ENCODE results near the gene PER1. TPM values are rescaled to one million over a fixed set of nuclear protein-coding genes. Genes with fewer than 3 reads are reported as not detected.

PER1 gene
- total RNA-seq, 2 experiments from 2014 or later, result 15.4 to 48.0 TPM

DNA sequence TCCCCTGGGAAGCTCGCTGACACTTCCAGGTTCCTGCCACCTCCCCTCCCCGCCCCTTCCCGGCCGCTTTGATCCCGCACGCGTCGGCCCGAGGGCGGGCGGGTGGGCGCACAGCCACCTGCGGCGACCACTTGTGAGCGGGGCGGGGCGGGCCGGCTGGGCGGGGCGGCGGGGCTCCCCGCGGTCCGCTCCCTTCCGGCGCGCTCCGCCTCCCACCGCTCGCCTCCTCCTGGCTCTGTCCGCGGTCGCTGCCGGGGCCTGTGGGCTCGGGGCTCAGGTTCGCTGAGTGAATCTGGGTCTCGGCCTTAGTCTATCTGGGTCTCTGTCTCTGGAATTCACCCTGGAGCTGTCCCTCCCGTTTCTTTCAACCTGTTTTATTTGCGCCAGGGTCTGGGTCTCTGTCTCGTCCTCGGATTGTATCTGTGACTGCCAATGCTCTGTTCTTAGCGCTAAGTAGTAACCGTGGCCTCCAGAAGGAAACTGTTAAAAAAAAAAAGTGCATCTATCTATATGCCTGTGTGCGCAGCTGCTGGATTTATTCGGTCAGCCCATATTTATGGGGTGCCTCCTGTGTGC, 25.6 kb downstream of the PER1 start:
- Histone ChIP-seq H2AFZ (ENCODE audit: low read length) (peak overlapping the region; percentile 80; the same call in 1 of the 2 replicates), H3K4me3 (ENCODE audit: low read depth, low read length, poor library complexity, severe bottlenecking) (peak overlapping the region; percentile 79), H3K27ac (ENCODE audit: low read depth, low read length, poor library complexity, severe bottlenecking) (peak overlapping the region; percentile 40), H3K79me2 (ENCODE audit: insufficient read depth, low read depth, low read length) (no peaks in the 10 kb centered on the region), H4K20me1 (ENCODE audit: insufficient read depth, low read length) (0 out of 2 replicates have a peak, but pooled peaks cover 3% of the 10 kb centered on the region), H3K36me3 (ENCODE audit: insufficient read depth, low read length) (no peaks in the 10 kb centered on the region), H3K9me3 (ENCODE audit: low read length) (no peaks in the 10 kb centered on the region), H3K4me2 (ENCODE audit: low read length) (peak overlapping the region; percentile 98), H3K4me1 (ENCODE audit: insufficient read depth, low read length, poor library complexity, severe bottlenecking) (peaks cover 40% of the 10 kb centered on the region), H3K9me2 (ENCODE audit: insufficient read depth, low read length) (no peaks in the 10 kb centered on the region)
- POLR2A ChIA-PET, result interaction anchor here (0.9 to 1.7 kb wide), 4 partner anchors 11 to 65 kb away, joined by 3 to 5 read pairs (median 4); no protein-coding TSS in a partner anchor
- BruUV-seq (replicated peaks), result no TSS peak
- peak; percentile 65 for DNase-seq (ENCODE audit: low spot score)
- TF ChIP-seq EZH2phosphoT487 (IDR thresholded peaks at IDR 0.05; ENCODE audit: borderline replicate concordance, low read depth, low read length) (no peak), CTCF (conservative IDR thresholded peaks at IDR 0.05; ENCODE audit: low read length) (no peak)
- intact Hi-C loops (cut with micrococcal nuclease; ENCODE audit: unreplicated experiment), result no loop called here
- CTCF ChIA-PET (ENCODE audit: unreplicated experiment), result interaction anchor here (1.0 kb wide), 1 partner anchor 11 kb away, joined by 3 read pairs; no protein-coding TSS in a partner anchor

- H3K4me1 ChIP-seq (ENCODE audit: insufficient read depth, low read length, poor library complexity, severe bottlenecking), result peaks cover 42% of the 10 kb centered on the region
- CTCF ChIA-PET (ENCODE audit: unreplicated experiment), result no interaction called here
- no peaks in the 10 kb centered on the region for H3K9me2 ChIP-seq (ENCODE audit: insufficient read depth, low read length)
- intact Hi-C loops (cut with micrococcal nuclease; ENCODE audit: unreplicated experiment), result loop anchor here (1.0 kb wide), 2 partner anchors 13 to 257 kb away; partner anchors contain the start of gene RPL26
- H3K79me2 ChIP-seq (ENCODE audit: insufficient read depth, low read depth, low read length), result no peaks in the 10 kb centered on the region
- H3K4me3 ChIP-seq (ENCODE audit: low read depth, low read length, poor library complexity, severe bottlenecking), result peak overlapping the region; percentile 79
- no peaks in the 10 kb centered on the region for H3K9me3 ChIP-seq (ENCODE audit: low read length)
- 0 out of 2 replicates have a peak, but pooled peaks cover 3% of the 10 kb centered on the region for H4K20me1 ChIP-seq (ENCODE audit: insufficient read depth, low read length)
- H3K4me2 ChIP-seq (ENCODE audit: low read length), result peak overlapping the region; percentile 98
- peak overlapping the region; percentile 40 for H3K27ac ChIP-seq (ENCODE audit: low read depth, low read length, poor library complexity, severe bottlenecking)
- peak overlapping the region; percentile 80 for H2AFZ ChIP-seq (ENCODE audit: low read length)
- BruUV-seq (replicated peaks), result no TSS peak
- no peaks in the 10 kb centered on the region for H3K36me3 ChIP-seq (ENCODE audit: insufficient read depth, low read length)
- POLR2A ChIA-PET, result interaction anchor here (0.9 to 1.7 kb wide), 4 partner anchors 12 to 66 kb away, joined by 3 to 5 read pairs (median 4); no protein-coding TSS in a partner anchor
- TF ChIP-seq CTCF (conservative IDR thresholded peaks at IDR 0.05; ENCODE audit: low read length) (no peak), EZH2phosphoT487 (IDR thresholded peaks at IDR 0.05; ENCODE audit: borderline replicate concordance, low read depth, low read length) (no peak)
- DNase-seq (ENCODE audit: low spot score), result peak; percentile 51
Observed at GRCh38 chr17:8125947-8126490, 26.2 kb downstream of the PER1 start.
